Smooth muscle cell (in vitro differentiated cells): ENCODE measurements around the gene DENND10. TPM values are rescaled to one million over a fixed set of nuclear protein-coding genes. Genes with fewer than 3 reads are reported as not detected.
A peak's percentile ranks its signal among the peaks of the same experiment; 100 is the strongest.
"Not testable (repeated sequence)": the region's sequence is repeated elsewhere in the genome, so short reads cannot be mapped to it uniquely, and the experiment has no call there.

Source experiments
- DNase-seq: peaks from one replicate; lab custom pipeline; 2025; ENCODE audit not compliant: unreplicated experiment; lab: John Stamatoyannopoulos, UW
- H2AFZ ChIP-seq: fragments of 200-600 bp; sonication (generic); 2 replicates; pipeline ENCODE4 v1.6.0; 2016; ENCODE audit warnings: antibody characterized with exemption, low read depth, mild to moderate bottlenecking
- H3F3A ChIP-seq: fragments of 200-600 bp; sonication (generic); 2 replicates; pipeline ENCODE4 v1.6.0; 2017; ENCODE audit warnings: antibody characterized with exemption, low read depth
- H3K27ac ChIP-seq: fragments of 200-600 bp; sonication (generic); 2 replicates; pipeline ENCODE4 v1.5.1; 2016; ENCODE audit warnings: low read depth, mild to moderate bottlenecking
- H3K27me3 ChIP-seq: fragments of 200-600 bp; sonication (generic); 2 replicates; pipeline ENCODE4 v1.6.1; 2016; ENCODE audit warnings: low read depth, mild to moderate bottlenecking
- H3K36me3 ChIP-seq: fragments of 200-600 bp; sonication (generic); 2 replicates; pipeline ENCODE4 v1.5.1; 2016; ENCODE audit warnings: low read depth
- H3K4me1 ChIP-seq: fragments of 200-600 bp; sonication (generic); 2 replicates; pipeline ENCODE4 v1.5.1; 2016; ENCODE audit warnings: low read depth
- H3K4me2 ChIP-seq: fragments of 200-600 bp; sonication (generic); 2 replicates; pipeline ENCODE4 v1.6.0; 2016; ENCODE audit warnings: mild to moderate bottlenecking
- H3K4me3 ChIP-seq: fragments of 200-600 bp; sonication (generic); 2 replicates; pipeline ENCODE4 v1.5.1; 2016; ENCODE audit warnings: mild to moderate bottlenecking
- H3K79me2 ChIP-seq: fragments of 200-600 bp; sonication (generic); 2 replicates; pipeline ENCODE4 v1.6.0; 2016; ENCODE audit warnings: low read depth, mild to moderate bottlenecking
- H3K9ac ChIP-seq: fragments of 200-600 bp; sonication (generic); 2 replicates; pipeline ENCODE4 v1.6.0; 2016; ENCODE audit warnings: low read depth
- H3K9me3 ChIP-seq: fragments of 200-600 bp; sonication (generic); replicated peaks from 2 replicates; pipeline ENCODE4 v1.5.1; 2016; ENCODE audit warnings: low read depth
- H4K20me1 ChIP-seq: fragments of 200-600 bp; sonication (generic); 2 replicates; pipeline ENCODE4 v1.6.0; 2016; ENCODE audit warnings: low read depth
- WGBS: methylation state at CpG from one replicate; pipeline ENCODE4 v1.1.7; 2016; ENCODE audit warnings: low lambda C conversion rate; 5-methylcytosine and 5-hydroxymethylcytosine counted together
- polyA plus RNA-seq: library from polyadenylated mRNA; unstranded; fragments of >200 nt; fragmentation: Nextera tagmentation; extraction: Ambion mirVana; gene quantifications from 2 replicates; pipeline ENCODE4 v1.2.1, GENCODE V29; 2016
- total RNA-seq: library from RNA; depleted of rRNA; stranded (reverse); fragments of >200 nt; gene quantifications from 2 replicates; pipeline ENCODE4 v1.2.3, GENCODE V29; 2014
- TF ChIP-seq, protein P1 (sequence below): fragments of 200-600 bp; sonication (generic); IDR thresholded peaks from 2 replicates; pipeline ENCODE4 v1.5.1; 2017; ENCODE audit warnings: borderline replicate concordance, mild to moderate bottlenecking, antibody characterized with exemption; ENCODE audit not compliant: insufficient read depth, poor library complexity, severe bottlenecking

The DENND10 gene
- total and polyA plus RNA-seq, 2 experiments from 2014 or later, result 45.1 to 57.2 TPM

DNA sequence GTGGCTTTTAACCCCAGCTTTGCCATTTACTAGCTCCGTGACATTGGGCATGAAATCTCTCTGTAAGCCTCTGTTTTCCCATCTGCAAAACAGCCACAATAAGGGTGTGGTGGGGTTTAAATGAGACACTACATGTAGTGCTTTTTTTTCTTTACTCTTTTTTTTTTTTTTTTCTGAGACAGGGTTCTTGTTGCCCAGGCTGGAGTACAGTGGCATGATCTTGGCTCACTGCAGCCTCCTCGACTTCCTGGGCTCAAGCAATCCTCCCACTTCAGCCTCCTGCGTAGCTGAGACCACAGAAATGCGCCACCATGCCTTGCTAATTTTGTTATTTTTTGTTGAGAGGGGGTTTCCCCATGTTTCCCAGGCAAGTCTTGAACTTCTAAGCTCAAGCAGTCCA lies 8.3 kb upstream of the DENND10 start:
- no peak for DNase-seq
- Histone ChIP-seq H3K27ac (no peak overlapping the region), H3K27me3 (no peaks in the 10 kb centered on the region), H2AFZ (no peak overlapping the region), H3K4me2 (no peak overlapping the region), H3K36me3 (no peaks in the 10 kb centered on the region), H3F3A (no peaks in the 10 kb centered on the region), H3K4me3 (no peak overlapping the region), H3K9ac (no peak overlapping the region), H3K4me1 (no peaks in the 10 kb centered on the region), H3K79me2 (no peaks in the 10 kb centered on the region), H3K9me3 (no peaks in the 10 kb centered on the region), H4K20me1 (no peaks in the 10 kb centered on the region)
- TF ChIP-seq, protein P1, sequence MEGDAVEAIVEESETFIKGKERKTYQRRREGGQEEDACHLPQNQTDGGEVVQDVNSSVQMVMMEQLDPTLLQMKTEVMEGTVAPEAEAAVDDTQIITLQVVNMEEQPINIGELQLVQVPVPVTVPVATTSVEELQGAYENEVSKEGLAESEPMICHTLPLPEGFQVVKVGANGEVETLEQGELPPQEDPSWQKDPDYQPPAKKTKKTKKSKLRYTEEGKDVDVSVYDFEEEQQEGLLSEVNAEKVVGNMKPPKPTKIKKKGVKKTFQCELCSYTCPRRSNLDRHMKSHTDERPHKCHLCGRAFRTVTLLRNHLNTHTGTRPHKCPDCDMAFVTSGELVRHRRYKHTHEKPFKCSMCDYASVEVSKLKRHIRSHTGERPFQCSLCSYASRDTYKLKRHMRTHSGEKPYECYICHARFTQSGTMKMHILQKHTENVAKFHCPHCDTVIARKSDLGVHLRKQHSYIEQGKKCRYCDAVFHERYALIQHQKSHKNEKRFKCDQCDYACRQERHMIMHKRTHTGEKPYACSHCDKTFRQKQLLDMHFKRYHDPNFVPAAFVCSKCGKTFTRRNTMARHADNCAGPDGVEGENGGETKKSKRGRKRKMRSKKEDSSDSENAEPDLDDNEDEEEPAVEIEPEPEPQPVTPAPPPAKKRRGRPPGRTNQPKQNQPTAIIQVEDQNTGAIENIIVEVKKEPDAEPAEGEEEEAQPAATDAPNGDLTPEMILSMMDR, result no peak
- WGBS, result 97% methylated on average over 4 of the region's 4 CpGs

DNA sequence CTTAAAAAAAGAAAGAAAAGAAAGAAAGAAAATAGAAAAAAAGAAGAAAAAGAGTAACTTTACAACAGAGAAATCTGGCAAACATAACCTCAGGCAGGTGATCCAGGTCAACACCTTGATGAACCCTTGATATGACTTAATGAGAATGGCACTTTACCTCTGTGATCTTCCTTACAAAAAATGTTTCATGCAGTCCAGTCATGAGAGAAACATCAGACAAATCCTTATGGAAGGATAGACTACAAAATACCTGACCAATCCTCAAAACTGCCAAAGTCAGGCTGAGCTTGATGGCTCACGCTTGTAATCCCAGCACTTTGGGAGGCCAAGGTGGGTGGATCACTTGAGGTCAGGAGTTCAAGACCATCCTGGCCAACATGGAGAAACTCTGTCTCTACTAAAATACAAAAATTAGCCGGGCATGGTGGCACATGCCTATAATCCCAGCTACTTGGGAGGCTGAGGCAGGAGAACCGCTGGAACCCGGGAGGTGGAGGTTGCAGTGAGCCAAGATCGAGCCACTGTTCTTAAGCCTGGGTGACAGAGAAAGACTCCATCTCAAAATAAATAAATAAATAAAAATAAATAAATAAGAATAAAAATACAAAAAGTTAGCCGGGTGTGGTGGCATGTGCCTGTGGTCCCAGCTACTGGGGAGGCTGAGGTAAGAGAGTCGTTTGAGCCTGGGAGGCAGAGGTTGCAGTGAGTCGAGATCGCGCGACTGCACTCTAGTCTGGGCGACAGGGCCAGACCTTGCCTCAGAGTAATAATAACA lies 7.1 kb upstream of the DENND10 start:
- not testable (repeated sequence) for DNase-seq, H3K4me2 ChIP-seq, H3K4me1 ChIP-seq, H2AFZ ChIP-seq, H4K20me1 ChIP-seq, H3F3A ChIP-seq, H3K36me3 ChIP-seq, H3K9me3 ChIP-seq, H3K9ac ChIP-seq, H3K4me3 ChIP-seq, H3K27me3 ChIP-seq, H3K27ac ChIP-seq, H3K79me2 ChIP-seq
- 94% methylated on average over 12 of the region's 12 CpGs for WGBS

DNA sequence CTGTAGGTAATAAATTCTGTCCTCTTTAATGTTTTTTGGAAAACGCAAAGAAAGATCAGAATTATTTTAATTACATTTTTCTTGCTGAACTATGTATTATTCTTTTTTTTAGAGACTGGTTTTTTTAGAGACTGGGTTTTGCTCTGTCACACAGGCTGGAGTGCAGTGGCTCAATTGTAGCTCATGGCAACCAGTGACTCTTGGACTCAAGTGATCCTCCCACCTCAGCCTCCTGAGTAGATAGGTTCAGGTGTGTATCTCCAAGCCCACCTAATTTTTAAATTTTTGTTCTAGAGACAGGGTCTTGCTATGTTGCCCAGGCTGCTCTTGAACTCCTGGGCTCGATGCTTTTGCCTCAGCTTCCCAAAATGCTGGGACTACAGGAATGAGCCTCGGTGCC lies 5.3 kb upstream of the DENND10 start:
- Histone ChIP-seq H3K79me2 (no peaks in the 10 kb centered on the region), H3F3A (no peaks in the 10 kb centered on the region), H2AFZ (no peak overlapping the region), H3K27ac (no peak overlapping the region), H3K27me3 (no peaks in the 10 kb centered on the region), H4K20me1 (no peaks in the 10 kb centered on the region), H3K4me1 (no peaks in the 10 kb centered on the region), H3K36me3 (no peaks in the 10 kb centered on the region), H3K9me3 (no peaks in the 10 kb centered on the region), H3K9ac (no peak overlapping the region), H3K4me3 (no peak overlapping the region), H3K4me2 (no peak overlapping the region)
- no peak for DNase-seq
- TF ChIP-seq, protein P1, result no peak
- WGBS, result over 99% methylated on average over 3 of the region's 3 CpGs

DNA sequence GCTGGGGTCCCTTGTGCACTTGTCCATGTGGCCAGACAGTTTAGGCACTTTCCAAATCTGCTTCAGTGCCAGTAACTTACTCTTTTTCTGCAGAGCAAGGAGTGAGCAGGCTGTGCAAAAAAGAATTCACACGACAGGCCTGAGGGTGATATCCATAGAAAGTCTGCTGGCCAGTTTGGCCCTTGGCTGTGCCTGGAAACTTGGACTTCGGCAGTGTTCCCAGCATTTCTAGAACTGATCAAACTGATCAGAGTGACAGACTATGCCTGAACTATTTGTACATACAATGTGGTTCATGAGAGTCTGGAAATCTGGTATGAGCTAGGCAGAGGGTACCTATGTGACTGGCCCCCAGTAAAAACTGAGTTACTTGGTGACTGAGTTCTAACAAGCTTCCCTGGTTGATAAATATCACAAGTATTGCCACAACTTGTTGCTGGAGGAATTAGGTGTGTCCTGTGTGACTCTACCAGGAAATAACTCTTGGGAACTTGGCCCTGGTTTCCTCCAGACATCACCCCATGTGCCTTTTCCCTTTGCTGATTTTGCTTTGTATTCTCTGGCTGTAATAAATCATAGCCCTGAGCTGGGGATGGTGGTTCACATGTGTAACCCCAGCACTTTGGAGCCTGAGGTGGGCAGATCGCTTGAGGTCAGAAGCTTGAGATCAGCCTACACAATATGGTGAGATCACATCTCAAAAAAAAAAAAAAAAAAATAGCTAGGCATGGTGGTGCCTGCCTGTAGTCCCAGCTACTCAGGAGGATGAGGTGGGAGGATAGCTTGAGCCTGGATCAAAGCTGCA lies 3.3 kb upstream of the DENND10 start:
- Histone ChIP-seq H2AFZ (no peak overlapping the region), H3K27me3 (no peaks in the 10 kb centered on the region), H3K9ac (no peak overlapping the region), H3K4me2 (no peak overlapping the region), H3K36me3 (no peaks in the 10 kb centered on the region), H3K9me3 (no peaks in the 10 kb centered on the region), H3F3A (peaks cover 5% of the 10 kb centered on the region), H3K79me2 (peaks cover 10% of the 10 kb centered on the region), H3K4me3 (no peak overlapping the region), H3K4me1 (peaks cover 9% of the 10 kb centered on the region), H4K20me1 (peaks cover 10% of the 10 kb centered on the region), H3K27ac (peak overlapping the region; percentile 24)
- no peak for DNase-seq
- 92% methylated on average over 3 of the region's 3 CpGs for WGBS
- TF ChIP-seq, protein P1, result no peak
